A673 (cell line): ENCODE measurements around the gene FERMT2.

Experiments
- EZH2 ChIP-seq: fragments of 200-600 bp; sonication (generic); IDR thresholded peaks from 2 replicates; pipeline ENCODE4 v1.6.1; 2017; ENCODE audit warnings: borderline replicate concordance, low read depth, mild to moderate bottlenecking, mixed read lengths, antibody characterized with exemption, low read length; ENCODE audit not compliant: poor library complexity, severe bottlenecking
- TF ChIP-seq, protein P1 (sequence below): fragments of 300-800, 200-600 bp; sonication (generic); conservative IDR thresholded peaks from 2 replicates; pipeline ENCODE4 v1.5.1; 2017; ENCODE audit warnings: low read depth, mild to moderate bottlenecking, antibody characterized with exemption, low read length, moderate library complexity, mixed read lengths

DNA sequence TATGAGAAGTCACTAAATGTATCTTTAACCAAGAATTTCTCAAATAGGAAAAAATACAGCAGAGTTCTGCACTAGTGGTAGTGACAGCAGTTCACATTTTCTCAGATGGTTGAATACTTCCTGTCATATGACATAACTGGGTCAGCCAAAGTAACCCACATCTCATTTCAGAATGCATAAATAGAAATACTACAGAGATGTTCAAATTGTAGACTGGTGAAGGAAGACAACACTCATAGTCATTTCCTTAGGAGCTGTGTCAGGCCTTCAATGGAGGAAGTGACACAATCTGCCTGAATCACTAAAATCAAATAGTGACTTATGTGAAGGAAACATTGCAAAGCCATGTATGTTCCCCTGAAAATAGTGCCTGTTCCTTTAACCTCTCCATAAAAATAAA, 32.4 kb downstream of the FERMT2 start:
- TF ChIP-seq, protein P1, sequence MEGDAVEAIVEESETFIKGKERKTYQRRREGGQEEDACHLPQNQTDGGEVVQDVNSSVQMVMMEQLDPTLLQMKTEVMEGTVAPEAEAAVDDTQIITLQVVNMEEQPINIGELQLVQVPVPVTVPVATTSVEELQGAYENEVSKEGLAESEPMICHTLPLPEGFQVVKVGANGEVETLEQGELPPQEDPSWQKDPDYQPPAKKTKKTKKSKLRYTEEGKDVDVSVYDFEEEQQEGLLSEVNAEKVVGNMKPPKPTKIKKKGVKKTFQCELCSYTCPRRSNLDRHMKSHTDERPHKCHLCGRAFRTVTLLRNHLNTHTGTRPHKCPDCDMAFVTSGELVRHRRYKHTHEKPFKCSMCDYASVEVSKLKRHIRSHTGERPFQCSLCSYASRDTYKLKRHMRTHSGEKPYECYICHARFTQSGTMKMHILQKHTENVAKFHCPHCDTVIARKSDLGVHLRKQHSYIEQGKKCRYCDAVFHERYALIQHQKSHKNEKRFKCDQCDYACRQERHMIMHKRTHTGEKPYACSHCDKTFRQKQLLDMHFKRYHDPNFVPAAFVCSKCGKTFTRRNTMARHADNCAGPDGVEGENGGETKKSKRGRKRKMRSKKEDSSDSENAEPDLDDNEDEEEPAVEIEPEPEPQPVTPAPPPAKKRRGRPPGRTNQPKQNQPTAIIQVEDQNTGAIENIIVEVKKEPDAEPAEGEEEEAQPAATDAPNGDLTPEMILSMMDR, result no peak
- TF ChIP-seq EZH2, result no peak
